ENCODE data around the gene CDC27.

The CDC27 gene

DNA sequence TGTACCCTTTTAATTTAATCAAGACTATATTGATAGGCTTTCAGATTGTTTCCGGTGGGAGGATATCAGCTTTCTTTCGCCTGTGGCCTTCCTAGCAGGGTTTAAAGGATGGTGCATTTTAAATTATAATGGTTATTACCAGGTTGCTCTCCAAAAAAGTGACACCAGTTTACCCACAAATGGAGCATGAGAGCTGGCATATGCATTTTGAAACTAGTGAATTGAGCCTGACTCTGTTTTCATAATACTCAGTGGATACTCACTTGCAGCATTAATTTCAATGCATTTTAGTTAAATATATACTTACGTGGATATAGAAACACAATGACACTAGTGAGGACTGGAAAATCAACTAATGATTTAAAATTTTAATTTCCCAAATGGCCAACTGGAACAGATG lies 25.8 kb upstream of the CDC27 start:
- TF ChIP-seq GABPA (IDR thresholded peaks at IDR 0.05; ENCODE audit: low read depth) (no peak), SPI1 (IDR thresholded peaks at IDR 0.05; ENCODE audit: borderline replicate concordance, low read depth) (no peak), POLR2AphosphoS5 (IDR thresholded peaks at IDR 0.05; ENCODE audit: low read depth) (no peak)
- TF ChIP-seq, protein P1, sequence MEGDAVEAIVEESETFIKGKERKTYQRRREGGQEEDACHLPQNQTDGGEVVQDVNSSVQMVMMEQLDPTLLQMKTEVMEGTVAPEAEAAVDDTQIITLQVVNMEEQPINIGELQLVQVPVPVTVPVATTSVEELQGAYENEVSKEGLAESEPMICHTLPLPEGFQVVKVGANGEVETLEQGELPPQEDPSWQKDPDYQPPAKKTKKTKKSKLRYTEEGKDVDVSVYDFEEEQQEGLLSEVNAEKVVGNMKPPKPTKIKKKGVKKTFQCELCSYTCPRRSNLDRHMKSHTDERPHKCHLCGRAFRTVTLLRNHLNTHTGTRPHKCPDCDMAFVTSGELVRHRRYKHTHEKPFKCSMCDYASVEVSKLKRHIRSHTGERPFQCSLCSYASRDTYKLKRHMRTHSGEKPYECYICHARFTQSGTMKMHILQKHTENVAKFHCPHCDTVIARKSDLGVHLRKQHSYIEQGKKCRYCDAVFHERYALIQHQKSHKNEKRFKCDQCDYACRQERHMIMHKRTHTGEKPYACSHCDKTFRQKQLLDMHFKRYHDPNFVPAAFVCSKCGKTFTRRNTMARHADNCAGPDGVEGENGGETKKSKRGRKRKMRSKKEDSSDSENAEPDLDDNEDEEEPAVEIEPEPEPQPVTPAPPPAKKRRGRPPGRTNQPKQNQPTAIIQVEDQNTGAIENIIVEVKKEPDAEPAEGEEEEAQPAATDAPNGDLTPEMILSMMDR (IDR thresholded peaks at IDR 0.05; ENCODE audit: insufficient read depth, low read length): no peak
- TF ChIP-seq, protein P2, sequence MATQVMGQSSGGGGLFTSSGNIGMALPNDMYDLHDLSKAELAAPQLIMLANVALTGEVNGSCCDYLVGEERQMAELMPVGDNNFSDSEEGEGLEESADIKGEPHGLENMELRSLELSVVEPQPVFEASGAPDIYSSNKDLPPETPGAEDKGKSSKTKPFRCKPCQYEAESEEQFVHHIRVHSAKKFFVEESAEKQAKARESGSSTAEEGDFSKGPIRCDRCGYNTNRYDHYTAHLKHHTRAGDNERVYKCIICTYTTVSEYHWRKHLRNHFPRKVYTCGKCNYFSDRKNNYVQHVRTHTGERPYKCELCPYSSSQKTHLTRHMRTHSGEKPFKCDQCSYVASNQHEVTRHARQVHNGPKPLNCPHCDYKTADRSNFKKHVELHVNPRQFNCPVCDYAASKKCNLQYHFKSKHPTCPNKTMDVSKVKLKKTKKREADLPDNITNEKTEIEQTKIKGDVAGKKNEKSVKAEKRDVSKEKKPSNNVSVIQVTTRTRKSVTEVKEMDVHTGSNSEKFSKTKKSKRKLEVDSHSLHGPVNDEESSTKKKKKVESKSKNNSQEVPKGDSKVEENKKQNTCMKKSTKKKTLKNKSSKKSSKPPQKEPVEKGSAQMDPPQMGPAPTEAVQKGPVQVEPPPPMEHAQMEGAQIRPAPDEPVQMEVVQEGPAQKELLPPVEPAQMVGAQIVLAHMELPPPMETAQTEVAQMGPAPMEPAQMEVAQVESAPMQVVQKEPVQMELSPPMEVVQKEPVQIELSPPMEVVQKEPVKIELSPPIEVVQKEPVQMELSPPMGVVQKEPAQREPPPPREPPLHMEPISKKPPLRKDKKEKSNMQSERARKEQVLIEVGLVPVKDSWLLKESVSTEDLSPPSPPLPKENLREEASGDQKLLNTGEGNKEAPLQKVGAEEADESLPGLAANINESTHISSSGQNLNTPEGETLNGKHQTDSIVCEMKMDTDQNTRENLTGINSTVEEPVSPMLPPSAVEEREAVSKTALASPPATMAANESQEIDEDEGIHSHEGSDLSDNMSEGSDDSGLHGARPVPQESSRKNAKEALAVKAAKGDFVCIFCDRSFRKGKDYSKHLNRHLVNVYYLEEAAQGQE (IDR thresholded peaks at IDR 0.05; ENCODE audit: insufficient replicate concordance, low read depth): no peak
- no peak overlapping the region for H3K27ac ChIP-seq (replicated peaks)
- H3K27me3 ChIP-seq (ENCODE audit: insufficient read depth, poor library complexity, severe bottlenecking): no peaks in the 10 kb centered on the region
- no peak overlapping the region for H3K4me3 ChIP-seq (replicated peaks; ENCODE audit: insufficient read depth, low read length)
- no peak for DNase-seq (ENCODE audit: low read depth in 1 of 2, low spot score in 1 of 2)

DNA sequence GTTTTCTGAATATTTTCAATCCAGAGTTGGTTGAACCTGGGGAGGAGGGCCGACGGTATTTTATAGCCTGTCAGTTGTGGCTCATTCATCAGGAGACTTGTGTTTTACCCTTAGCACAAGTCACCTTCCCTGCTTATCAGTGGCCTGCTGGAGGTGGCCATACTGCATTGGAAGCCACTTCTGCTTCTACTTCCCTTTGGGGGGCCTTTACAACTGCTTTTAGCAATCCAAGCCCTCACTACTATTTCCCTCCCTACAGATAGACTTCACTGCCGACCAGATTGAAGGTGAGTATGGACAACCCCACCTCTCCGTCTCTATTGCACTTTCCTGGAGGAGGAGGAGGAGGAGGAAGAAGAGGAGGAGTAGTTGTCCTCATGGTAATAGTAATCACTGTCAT lies 24.4 kb upstream of the CDC27 start:
- TF ChIP-seq SPI1 (IDR thresholded peaks at IDR 0.05; ENCODE audit: borderline replicate concordance, low read depth) (no peak), GABPA (IDR thresholded peaks at IDR 0.05; ENCODE audit: low read depth) (no peak), POLR2AphosphoS5 (IDR thresholded peaks at IDR 0.05; ENCODE audit: low read depth) (no peak)
- TF ChIP-seq, protein P2 (IDR thresholded peaks at IDR 0.05; ENCODE audit: insufficient replicate concordance, low read depth): no peak
- TF ChIP-seq, protein P1 (IDR thresholded peaks at IDR 0.05; ENCODE audit: insufficient read depth, low read length): no peak
- no peak overlapping the region for H3K4me3 ChIP-seq (replicated peaks; ENCODE audit: insufficient read depth, low read length)
- DNase-seq (ENCODE audit: low read depth in 1 of 2, low spot score in 1 of 2): no peak
- H3K27ac ChIP-seq (replicated peaks): no peak overlapping the region
- no peaks in the 10 kb centered on the region for H3K27me3 ChIP-seq (ENCODE audit: insufficient read depth, poor library complexity, severe bottlenecking)

DNA sequence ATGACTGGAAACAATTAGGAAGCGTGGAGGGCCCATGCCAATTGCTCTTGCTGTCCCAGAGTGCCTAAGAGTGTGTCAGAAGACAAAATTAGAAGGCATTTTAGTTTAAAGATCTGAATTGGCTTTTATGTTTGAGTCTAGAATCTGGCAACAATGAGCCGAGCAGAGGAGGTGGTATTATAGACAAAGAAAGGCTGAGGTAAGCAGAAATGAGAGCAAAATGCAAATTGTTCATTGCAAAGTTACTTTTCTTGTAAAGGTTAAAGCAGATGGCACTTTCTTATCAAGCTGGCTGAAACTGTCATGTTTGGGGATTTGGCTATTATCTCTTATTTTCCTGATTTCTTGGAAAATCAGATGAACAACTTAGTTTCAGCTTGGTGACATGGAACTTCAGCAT lies 23.4 kb upstream of the CDC27 start:
- DNase-seq (ENCODE audit: low read depth in 1 of 2, low spot score in 1 of 2): no peak
- no peak overlapping the region for H3K27ac ChIP-seq (replicated peaks)
- no peak overlapping the region for H3K4me3 ChIP-seq (replicated peaks; ENCODE audit: insufficient read depth, low read length)
- TF ChIP-seq GABPA (IDR thresholded peaks at IDR 0.05; ENCODE audit: low read depth) (no peak), SPI1 (IDR thresholded peaks at IDR 0.05; ENCODE audit: borderline replicate concordance, low read depth) (no peak), POLR2AphosphoS5 (IDR thresholded peaks at IDR 0.05; ENCODE audit: low read depth) (no peak)
- TF ChIP-seq, protein P1 (IDR thresholded peaks at IDR 0.05; ENCODE audit: insufficient read depth, low read length): no peak
- TF ChIP-seq, protein P2 (IDR thresholded peaks at IDR 0.05; ENCODE audit: insufficient replicate concordance, low read depth): no peak
- no peaks in the 10 kb centered on the region for H3K27me3 ChIP-seq (ENCODE audit: insufficient read depth, poor library complexity, severe bottlenecking)
